T-helper 2 cell treated with Interferon-gamma antibody and Interleukin-4, amounts not matched to agents 5 μg/mL and 100 μg/mL, for 36 hours (primary cell): Measurements from ENCODE around the gene LRG1.

Source experiments
- DNase-seq: peaks from one replicate; pipeline ENCODE4 v3.0.0; 2021; ENCODE audit warnings: low spot score
- H3K27ac Mint-ChIP-seq: one replicate; pipeline ENCODE4 v1.8.0; 2021; ENCODE audit warnings: mild to moderate bottlenecking, mixed read lengths
- H3K27me3 Mint-ChIP-seq: one replicate; pipeline ENCODE4 v1.8.0; 2021; ENCODE audit warnings: low read depth, mixed read lengths
- H3K36me3 Mint-ChIP-seq: one replicate; pipeline ENCODE4 v1.8.0; 2021; ENCODE audit warnings: low read depth, mixed read lengths
- H3K4me1 Mint-ChIP-seq: one replicate; pipeline ENCODE4 v1.8.0; 2021; ENCODE audit warnings: low read depth, mixed read lengths
- H3K4me3 Mint-ChIP-seq: one replicate; pipeline ENCODE4 v1.8.0; 2022; ENCODE audit warnings: mild to moderate bottlenecking, moderate library complexity, mixed read lengths
- H3K9me3 Mint-ChIP-seq: one replicate; pipeline ENCODE4 v1.8.0; 2021; ENCODE audit warnings: mixed read lengths

LRG1 gene

DNA sequence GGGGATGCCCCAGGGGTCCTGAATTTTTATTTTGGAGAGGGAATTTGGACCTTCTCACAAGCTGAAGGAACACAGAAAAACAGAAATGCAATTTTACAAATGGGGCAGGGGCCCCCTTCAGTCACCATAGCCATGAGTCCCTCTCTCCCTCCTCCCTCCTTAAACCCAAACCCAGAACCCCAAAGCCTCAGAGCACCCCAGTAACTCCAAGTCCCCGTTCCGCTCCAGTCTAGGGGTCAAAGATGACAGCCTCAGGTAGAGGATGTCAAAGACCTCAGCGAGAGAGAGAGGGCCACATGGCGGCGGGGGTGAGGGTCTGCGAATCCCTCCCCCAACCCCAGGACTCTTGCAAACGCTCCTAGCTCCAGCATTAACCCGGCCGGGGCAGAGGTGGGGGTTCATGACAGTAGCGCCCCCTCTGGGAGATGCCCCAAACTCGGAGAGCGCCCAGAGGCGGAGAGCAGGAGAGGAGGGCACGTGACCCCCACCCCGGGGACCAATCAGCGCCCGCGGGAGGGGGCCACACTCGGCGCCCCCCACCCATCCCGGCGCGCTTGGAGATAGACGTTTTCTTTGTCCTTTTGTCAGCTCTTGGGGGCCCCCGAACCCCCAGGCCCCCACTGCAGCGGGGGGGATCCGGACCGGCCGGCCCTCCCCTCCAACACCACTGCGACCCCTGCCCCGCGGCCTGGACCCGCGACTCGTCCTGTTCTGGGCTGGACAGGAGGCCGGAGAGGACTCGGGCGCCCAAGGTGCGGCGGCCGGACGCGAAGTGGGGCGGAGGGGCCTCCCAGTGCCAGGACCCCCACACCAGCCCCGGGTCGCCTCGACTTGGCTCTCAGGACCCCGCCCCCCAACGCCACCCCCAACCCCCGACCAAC lies 40.4 kb upstream of the LRG1 start:
- H3K27me3 Mint-ChIP-seq, result peaks cover 45% of the 10 kb centered on the region
- no peak for DNase-seq
- H3K27ac Mint-ChIP-seq, result no peak overlapping the region
- no peaks in the 10 kb centered on the region for H3K36me3 Mint-ChIP-seq
- H3K9me3 Mint-ChIP-seq, result no peaks in the 10 kb centered on the region
- no peak overlapping the region for H3K4me3 Mint-ChIP-seq
- H3K4me1 Mint-ChIP-seq, result peaks cover 1% of the 10 kb centered on the region

DNA sequence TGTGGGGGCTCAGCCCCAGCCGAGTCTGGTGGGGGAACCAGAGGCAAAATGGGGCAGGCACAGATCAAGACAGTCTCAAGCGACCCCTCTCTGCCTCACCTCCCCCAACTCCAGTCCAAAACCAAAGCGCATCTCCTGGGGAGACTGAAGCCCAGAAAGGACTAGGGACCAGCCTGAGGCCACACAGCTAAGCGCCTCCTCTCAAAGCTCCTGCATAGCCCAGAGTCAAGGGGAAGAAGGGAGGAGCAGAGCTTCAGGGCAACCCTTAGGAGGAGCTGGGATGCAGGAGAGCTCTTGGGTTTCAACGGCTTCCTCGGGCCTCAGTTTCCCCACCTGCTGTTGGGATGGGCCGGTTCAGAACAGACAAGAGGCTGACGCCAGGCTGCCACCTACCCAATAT lies 39.6 kb upstream of the LRG1 start:
- H3K27me3 Mint-ChIP-seq, result peaks cover 44% of the 10 kb centered on the region
- no peak for DNase-seq
- H3K36me3 Mint-ChIP-seq, result no peaks in the 10 kb centered on the region
- no peak overlapping the region for H3K27ac Mint-ChIP-seq
- H3K4me1 Mint-ChIP-seq, result peaks cover 1% of the 10 kb centered on the region
- no peaks in the 10 kb centered on the region for H3K9me3 Mint-ChIP-seq
- no peak overlapping the region for H3K4me3 Mint-ChIP-seq

DNA sequence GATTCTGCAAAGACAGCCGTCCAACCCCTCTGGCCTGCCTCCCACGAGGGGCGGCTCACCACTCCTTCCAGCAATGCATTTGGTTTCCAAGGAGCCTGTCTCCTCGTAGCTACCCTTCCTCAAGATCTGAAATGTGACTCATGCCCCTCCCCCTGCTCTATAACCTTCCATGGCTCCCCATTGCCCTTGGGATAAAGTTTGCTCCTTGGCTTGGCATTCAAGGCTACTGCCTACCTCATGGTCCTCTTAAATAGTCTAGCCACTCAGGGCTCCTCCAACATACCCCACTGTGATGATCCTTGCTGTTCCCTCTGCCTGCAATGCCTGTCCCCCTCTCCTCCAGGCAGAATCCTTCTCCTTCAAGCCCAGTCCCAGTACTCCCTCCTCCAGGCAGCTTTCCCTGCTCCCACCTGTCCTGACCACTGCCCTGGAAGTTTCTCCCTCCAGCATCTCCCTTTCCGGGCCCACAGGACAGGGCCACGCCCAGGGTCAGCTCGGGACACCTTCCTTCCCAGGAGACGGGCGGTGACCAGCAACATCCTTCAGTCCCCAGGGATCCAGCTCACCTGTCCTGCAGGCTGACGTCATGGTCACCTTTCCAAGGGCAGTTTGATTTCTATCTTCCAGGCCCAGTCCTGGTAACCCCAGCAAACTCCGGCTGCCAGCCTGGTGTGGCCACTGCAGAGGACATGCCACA lies 38.9 kb upstream of the LRG1 start:
- Mint-ChIP-seq H3K27me3 (peaks cover 43% of the 10 kb centered on the region), H3K9me3 (no peaks in the 10 kb centered on the region), H3K4me1 (peaks cover 1% of the 10 kb centered on the region), H3K27ac (no peak overlapping the region), H3K36me3 (no peaks in the 10 kb centered on the region), H3K4me3 (no peak overlapping the region)
- DNase-seq, result no peak

DNA sequence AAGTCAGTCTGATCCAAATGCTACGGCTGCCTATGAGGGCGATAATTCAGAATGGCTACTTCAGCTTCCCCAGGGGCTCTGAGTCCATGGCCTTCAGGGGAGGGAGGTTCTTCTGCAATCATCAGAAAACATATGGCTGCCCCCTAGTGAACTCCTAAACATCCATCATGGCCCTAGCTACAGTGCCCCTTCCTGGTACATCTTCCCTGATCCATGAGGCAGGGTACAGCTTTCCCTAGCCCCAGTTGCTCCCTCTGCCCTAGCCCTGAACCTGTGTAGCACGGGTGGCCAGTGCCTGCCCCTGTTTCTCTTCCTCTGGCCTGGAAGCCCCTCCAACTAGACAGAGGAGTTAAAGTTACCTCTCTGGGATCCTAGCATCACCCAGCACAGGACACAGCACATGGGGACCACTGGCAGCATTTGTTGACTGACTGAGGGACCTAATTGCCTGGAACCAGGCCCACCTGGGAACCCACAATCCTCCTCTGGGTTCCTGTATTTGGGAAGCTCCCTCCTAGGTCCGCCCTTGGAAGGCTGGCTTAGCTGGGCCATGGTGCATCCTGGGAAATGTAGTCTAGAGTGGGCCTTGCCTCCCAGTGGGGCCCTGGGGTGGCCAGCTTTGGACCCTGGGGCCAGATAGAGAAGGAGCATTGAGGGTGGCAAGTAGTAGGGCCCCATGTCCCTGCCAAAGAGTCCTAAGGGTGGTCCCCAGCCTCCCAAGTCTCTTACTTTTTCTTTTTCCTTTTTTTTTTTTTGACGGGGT lies 37.4 kb upstream of the LRG1 start:
- no peak for DNase-seq
- Mint-ChIP-seq H3K4me1 (no peaks in the 10 kb centered on the region), H3K36me3 (no peaks in the 10 kb centered on the region), H3K27me3 (peaks cover 33% of the 10 kb centered on the region), H3K27ac (no peak overlapping the region), H3K4me3 (no peak overlapping the region), H3K9me3 (no peaks in the 10 kb centered on the region)

DNA sequence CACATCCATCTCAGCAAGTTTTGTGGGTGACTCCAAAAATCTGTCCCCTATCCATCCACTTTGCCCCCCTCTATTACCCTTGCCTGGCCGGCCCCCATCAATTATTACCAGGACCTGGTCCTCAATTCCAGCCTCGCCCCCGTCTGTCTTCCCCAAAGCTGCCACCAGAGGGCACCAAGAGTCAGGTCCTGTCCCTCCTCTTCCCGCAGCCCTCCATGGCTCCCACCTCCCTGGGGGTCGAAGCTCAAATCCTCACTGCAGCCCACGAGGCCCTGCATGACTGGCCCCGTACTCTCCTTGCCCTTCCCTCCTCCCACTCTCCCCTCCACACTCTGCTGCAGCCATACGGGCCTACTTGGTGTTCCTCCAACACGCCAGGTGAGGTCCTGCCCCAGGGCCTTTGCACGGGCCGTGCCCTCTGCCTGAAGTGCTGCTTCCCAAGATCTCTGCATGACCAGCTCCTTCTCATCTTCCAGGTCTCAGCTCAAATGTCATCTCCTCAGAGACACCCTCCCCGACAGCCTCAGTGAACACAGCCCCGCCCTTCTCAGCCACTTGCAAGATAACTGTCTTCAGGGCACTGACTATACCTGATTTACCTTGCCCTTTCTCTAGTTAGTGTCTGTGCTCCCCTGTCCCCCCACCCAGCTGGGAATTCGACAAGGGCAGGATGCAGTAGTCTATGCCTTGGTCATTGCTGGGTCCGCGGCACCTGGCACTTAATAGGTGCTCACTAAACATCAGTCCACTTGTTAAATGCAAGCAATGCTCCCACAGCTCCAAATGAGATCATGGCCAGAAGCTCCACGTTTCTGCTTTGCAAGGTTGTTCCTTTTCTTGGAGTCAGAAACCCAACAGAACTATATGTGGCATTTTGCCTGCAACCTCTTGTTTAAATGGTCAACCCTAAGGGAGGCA lies 36.4 kb upstream of the LRG1 start:
- no peaks in the 10 kb centered on the region for H3K36me3 Mint-ChIP-seq
- H3K9me3 Mint-ChIP-seq, result no peaks in the 10 kb centered on the region
- peaks cover 28% of the 10 kb centered on the region for H3K27me3 Mint-ChIP-seq
- H3K4me1 Mint-ChIP-seq, result no peaks in the 10 kb centered on the region
- H3K4me3 Mint-ChIP-seq, result no peak overlapping the region
- peak; percentile 37 for DNase-seq
- no peak overlapping the region for H3K27ac Mint-ChIP-seq

DNA sequence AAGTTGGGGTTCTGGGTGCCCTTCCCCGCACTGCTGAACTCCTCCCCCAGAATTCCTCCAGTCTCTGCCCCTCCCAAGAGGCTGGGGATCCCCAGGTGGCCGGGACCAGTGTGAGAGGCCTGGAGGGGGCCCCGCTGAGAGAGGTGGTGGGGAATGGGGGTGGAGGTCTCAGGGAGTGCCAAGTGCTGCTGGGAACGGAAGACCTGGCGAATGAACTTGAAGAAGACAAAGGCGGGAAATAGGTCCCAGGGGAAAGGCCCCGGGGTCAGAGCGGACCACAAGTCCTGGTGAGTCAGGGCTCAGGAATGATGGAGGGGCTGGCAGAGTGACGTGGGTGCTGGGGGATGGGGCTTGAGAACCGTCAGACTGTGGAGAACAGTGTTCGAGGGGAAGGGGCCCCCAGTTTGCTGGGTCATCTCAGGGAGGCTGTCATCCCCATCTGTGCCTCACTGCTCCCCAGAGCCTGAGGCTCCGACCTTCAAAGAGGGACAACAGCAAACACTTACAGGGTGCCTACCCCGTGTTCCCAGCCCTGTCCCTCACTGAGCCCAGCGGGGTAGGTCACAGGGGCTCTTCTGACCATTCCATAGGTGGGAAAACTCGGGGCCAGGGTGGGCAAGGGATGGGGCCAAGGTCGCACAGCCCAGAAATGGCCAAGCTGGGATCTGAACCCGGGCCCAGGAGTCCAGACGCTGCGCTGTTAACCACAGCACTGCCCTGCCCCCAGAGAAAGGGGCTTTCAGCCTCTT lies 35.6 kb upstream of the LRG1 start:
- H3K9me3 Mint-ChIP-seq, result no peaks in the 10 kb centered on the region
- H3K27ac Mint-ChIP-seq, result no peak overlapping the region
- H3K27me3 Mint-ChIP-seq, result peaks cover 28% of the 10 kb centered on the region
- no peak for DNase-seq
- H3K4me3 Mint-ChIP-seq, result no peak overlapping the region
- no peaks in the 10 kb centered on the region for H3K36me3 Mint-ChIP-seq
- no peaks in the 10 kb centered on the region for H3K4me1 Mint-ChIP-seq

DNA sequence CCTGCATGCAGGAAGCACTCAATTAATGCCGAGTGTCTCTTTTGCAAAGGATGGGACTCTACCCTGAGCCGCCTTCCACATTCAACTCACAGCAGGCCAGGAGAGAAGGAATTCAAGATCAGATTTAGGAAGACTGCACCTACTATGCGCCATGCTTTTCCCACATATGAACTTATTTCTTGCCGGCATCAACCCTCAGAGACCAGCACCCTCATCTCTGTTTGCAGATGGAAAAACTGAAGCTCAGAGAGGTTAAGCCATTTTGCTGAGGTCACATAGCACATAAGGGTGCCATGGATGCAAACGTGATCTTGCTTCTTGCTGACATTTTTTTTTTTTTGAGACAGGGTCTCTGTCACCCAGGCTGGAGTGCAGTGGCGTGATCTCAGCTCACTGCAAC lies 33.8 kb upstream of the LRG1 start:
- no peak overlapping the region for H3K4me3 Mint-ChIP-seq
- no peak overlapping the region for H3K27ac Mint-ChIP-seq
- no peaks in the 10 kb centered on the region for H3K36me3 Mint-ChIP-seq
- H3K4me1 Mint-ChIP-seq, result no peaks in the 10 kb centered on the region
- DNase-seq, result no peak
- no peaks in the 10 kb centered on the region for H3K9me3 Mint-ChIP-seq
- peaks cover 12% of the 10 kb centered on the region for H3K27me3 Mint-ChIP-seq

DNA sequence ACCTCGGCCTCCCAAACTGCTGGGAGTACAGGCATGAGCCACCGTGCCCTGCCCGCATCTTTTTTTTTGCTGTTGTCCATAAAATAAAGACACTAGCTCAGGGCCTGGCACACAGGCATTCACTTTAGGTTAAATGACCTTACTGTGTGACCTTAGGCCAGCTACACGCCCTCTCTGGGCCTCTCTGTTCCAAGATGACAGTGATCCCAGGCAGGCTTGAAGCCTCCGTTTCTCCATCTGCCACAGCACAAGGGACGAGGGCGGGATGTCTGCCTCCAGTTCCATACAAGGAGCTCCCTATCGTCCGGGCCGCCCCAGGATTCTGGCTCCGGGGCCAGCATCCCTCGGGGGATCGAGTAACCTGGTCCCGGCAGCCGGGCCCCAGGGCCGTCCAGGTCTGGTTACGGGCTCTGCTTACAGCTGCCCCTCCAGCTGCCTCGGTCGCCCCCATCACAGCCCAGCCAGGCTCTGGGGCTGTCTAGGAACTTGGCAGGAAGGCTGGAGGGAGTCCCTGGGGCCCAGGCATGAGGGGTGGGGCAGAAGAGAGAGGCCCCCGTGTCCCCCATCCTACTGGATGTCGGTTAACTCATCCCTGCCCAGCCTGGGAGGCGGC lies 31.6 kb upstream of the LRG1 start:
- DNase-seq, result no peak
- Mint-ChIP-seq H3K27me3 (peaks cover 8% of the 10 kb centered on the region), H3K4me3 (no peak overlapping the region), H3K27ac (no peak overlapping the region), H3K9me3 (no peaks in the 10 kb centered on the region), H3K36me3 (no peaks in the 10 kb centered on the region), H3K4me1 (no peaks in the 10 kb centered on the region)

DNA sequence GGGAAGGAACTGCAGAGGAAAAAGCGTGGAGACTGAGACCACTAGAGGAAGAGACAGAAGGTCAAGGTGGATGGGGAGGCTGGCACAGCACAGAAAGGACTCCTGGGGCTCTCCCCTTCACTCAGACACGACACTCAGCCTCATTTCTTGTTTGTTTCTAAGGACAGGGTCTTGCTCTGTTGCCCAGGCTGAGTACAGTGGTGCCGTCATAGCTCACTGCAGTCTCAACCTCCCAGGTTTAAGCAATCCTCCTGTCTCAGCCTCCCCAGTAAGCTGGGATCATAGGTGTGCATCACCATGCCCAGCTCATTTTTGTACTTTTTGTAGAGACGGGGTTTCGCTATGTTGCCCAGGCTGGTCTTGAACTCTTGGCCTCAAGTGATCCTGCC lies 31.1 kb upstream of the LRG1 start:
- peaks cover 4% of the 10 kb centered on the region for H3K27me3 Mint-ChIP-seq
- no peak overlapping the region for H3K4me3 Mint-ChIP-seq
- no peaks in the 10 kb centered on the region for H3K9me3 Mint-ChIP-seq
- no peak for DNase-seq
- no peaks in the 10 kb centered on the region for H3K36me3 Mint-ChIP-seq
- no peaks in the 10 kb centered on the region for H3K4me1 Mint-ChIP-seq
- no peak overlapping the region for H3K27ac Mint-ChIP-seq

DNA sequence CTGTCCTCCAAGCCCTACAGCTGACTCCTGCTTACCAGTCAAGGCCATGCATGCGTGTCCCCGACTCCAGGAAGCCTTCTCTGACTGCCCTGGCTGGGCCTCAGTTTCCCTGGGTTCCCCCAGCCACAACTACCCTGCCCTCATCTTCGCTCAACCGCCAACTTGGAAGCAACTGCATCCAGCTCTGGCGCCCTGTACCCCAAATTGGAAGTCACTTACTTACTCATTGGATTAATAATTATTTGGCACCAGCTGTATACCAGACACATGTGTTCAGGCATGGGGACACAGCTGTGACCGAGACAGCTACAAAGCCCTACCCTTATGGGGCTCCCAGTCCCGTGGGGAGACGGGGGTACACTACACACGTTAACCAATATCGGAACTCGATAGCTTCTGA lies 30.6 kb upstream of the LRG1 start:
- Mint-ChIP-seq H3K27ac (no peak overlapping the region), H3K4me3 (no peak overlapping the region), H3K9me3 (no peaks in the 10 kb centered on the region), H3K27me3 (peaks cover 4% of the 10 kb centered on the region), H3K4me1 (no peaks in the 10 kb centered on the region), H3K36me3 (no peaks in the 10 kb centered on the region)
- DNase-seq, result no peak

DNA sequence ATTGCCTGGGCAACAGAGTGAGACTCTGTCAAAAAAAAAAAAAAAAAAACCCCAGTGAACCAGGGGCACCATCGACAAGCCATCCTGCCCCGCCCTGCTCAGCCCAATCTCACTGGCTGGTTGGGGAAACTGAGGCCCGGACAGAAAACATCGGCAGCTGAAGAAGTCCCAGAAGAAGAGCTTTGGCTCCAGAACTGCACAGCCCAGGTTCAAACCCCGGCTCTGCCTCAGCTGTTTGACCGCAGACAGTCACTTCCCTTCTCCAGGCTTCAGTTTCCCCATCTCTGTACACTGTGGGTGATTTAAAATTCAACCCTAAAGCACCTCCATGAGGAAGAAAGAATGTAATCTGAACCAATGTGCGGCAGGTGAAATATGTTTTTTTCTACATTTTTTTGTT lies 29.1 kb upstream of the LRG1 start:
- no peak overlapping the region for H3K27ac Mint-ChIP-seq
- no peaks in the 10 kb centered on the region for H3K27me3 Mint-ChIP-seq
- H3K9me3 Mint-ChIP-seq, result no peaks in the 10 kb centered on the region
- no peak for DNase-seq
- H3K36me3 Mint-ChIP-seq, result no peaks in the 10 kb centered on the region
- H3K4me3 Mint-ChIP-seq, result no peak overlapping the region
- H3K4me1 Mint-ChIP-seq, result no peaks in the 10 kb centered on the region

DNA sequence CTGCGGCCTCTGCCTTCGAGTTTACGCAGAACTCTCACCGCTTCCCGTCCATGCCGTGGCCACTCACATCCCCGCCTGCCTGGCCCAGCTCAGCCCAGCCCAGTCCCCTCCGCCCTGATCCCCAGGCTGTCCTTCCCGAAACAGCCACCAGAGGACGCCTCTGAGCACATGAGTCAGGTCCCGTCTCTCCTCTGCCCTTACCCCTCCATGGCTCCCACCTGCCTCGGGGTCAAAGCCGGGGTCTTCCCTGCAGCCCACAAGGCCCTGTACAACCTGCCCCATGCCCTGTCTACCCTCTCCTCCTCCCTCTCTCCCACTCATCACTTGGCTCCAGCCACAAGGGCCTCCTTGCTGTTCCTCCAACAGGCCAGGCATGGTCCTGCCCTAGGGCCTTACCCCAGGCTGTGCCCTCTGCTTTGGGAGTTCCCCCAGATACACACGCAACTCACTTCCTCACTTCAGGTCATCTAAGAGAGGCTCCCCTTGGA lies 27.8 kb upstream of the LRG1 start:
- no peaks in the 10 kb centered on the region for H3K9me3 Mint-ChIP-seq
- DNase-seq, result peak; percentile 27
- no peaks in the 10 kb centered on the region for H3K4me1 Mint-ChIP-seq
- no peak overlapping the region for H3K27ac Mint-ChIP-seq
- no peaks in the 10 kb centered on the region for H3K27me3 Mint-ChIP-seq
- H3K36me3 Mint-ChIP-seq, result no peaks in the 10 kb centered on the region
- H3K4me3 Mint-ChIP-seq, result no peak overlapping the region
